SHP77 (cell line): ENCODE data around the gene STX8.

ENCODE experiments used
- DNase-seq, 2 experiments: peaks; one replicate each; lab custom pipeline; 2025; lab: John Stamatoyannopoulos, UW

The STX8 gene

GRCh38 chr17:9226794-9227135 is 348.9 kb downstream of the STX8 start:
- no peak for DNase-seq

- DNase-seq, result no peak
Observed at GRCh38 chr17:9226130-9226793, 349.4 kb downstream of the STX8 start.

GRCh38 chr17:9225305-9226101 is 350.1 kb downstream of the STX8 start:
- no peak for DNase-seq

- DNase-seq, result no peak
Observed at GRCh38 chr17:9224485-9224884, 351.1 kb downstream of the STX8 start.

GRCh38 chr17:9223531-9223930 is 352.1 kb downstream of the STX8 start:
- DNase-seq, result no peak

- no peak for DNase-seq
Observed at GRCh38 chr17:9221922-9222180, 353.8 kb downstream of the STX8 start.

- no peak for DNase-seq
Observed at GRCh38 chr17:9221147-9221921, 354.3 kb downstream of the STX8 start.

- DNase-seq, result no peak
Observed at GRCh38 chr17:9220398-9221146, 355.0 kb downstream of the STX8 start.

GRCh38 chr17:9219631-9220397 is 355.8 kb downstream of the STX8 start:
- DNase-seq, result no peak

GRCh38 chr17:9218911-9219310 is 356.7 kb downstream of the STX8 start:
- no peak for DNase-seq

- no peak for DNase-seq
Observed at GRCh38 chr17:9218064-9218635, 357.5 kb downstream of the STX8 start.

GRCh38 chr17:9217151-9218056 is 358.2 kb downstream of the STX8 start:
- DNase-seq, result no peak

- DNase-seq, result no peak
Observed at GRCh38 chr17:9215465-9215864, 360.2 kb downstream of the STX8 start.

- no peak for DNase-seq
Observed at GRCh38 chr17:9213303-9213640, 362.3 kb downstream of the STX8 start.

- DNase-seq, result no peak
Observed at GRCh38 chr17:9212376-9213302, 363.0 kb downstream of the STX8 start.

- DNase-seq, result no peak
Observed at GRCh38 chr17:9211133-9211765, 364.4 kb downstream of the STX8 start.

- no peak for DNase-seq
Observed at GRCh38 chr17:9209781-9210370, 365.7 kb downstream of the STX8 start.

- no peak for DNase-seq
Observed at GRCh38 chr17:9209347-9209746, 366.3 kb downstream of the STX8 start.
